Measurements from ENCODE around the gene VWA3B. TPM values are rescaled to one million over a fixed set of nuclear protein-coding genes. Genes with fewer than 3 reads are reported as not detected.

Gene VWA3B
- total and polyA plus RNA-seq, 2 experiments from 2014 or later: not detected

DNA sequence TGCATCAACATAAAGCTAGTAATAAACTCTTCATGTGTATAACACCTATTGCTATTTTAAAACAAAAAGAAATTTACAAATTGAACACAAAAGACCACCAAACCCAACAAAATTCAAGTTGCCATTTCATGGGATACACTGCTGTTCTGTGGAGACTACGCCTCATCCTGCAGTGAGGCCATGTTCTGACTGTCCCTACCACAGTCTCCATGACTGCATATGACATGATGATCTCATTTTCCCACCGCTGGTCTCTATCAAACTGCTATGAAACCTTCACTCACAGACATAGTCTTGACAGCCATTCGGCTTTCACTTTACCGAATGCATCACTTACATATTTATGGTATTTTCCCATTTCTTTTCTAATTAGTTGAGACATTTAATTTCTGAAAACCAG lies 21.2 kb upstream of the VWA3B start:
- no peak for TF ChIP-seq EZH2 (IDR thresholded peaks at IDR 0.05; ENCODE audit: insufficient read depth, poor library complexity, severe bottlenecking)
- no peak for TF ChIP-seq EZH2phosphoT487 (IDR thresholded peaks at IDR 0.05; ENCODE audit: insufficient read depth, low read depth)
- H3K79me2 ChIP-seq (ENCODE audit: insufficient read depth): no peaks in the 10 kb centered on the region
- no peak overlapping the region for H3K4me3 ChIP-seq
- H3F3A ChIP-seq (ENCODE audit: insufficient read depth): no peaks in the 10 kb centered on the region
- no peak overlapping the region for H3K27ac ChIP-seq
- H3K4me2 ChIP-seq (ENCODE audit: unreplicated experiment): no peak overlapping the region
- H4K20me1 ChIP-seq (ENCODE audit: insufficient read depth): no peaks in the 10 kb centered on the region
- in situ Hi-C loops (cut with MboI): no loop called here
- DNase-seq: no peak
- H3K9me2 ChIP-seq (ENCODE audit: insufficient read depth): no peaks in the 10 kb centered on the region
- H3K36me3 ChIP-seq (ENCODE audit: low read depth): no peaks in the 10 kb centered on the region
- WGBS, 2 experiments (ENCODE audit: low coverage in 1 of 2, low lambda C conversion rate in 2 of 2, missing lambda C conversion rate in 2 of 2): 55 to 61% methylated on average over 4 of the region's 4 CpGs
- no peak overlapping the region for H3K9ac ChIP-seq
- H3K4me1 ChIP-seq (ENCODE audit: insufficient read depth): no peaks in the 10 kb centered on the region
- peaks cover 13% of the 10 kb centered on the region for H3K27me3 ChIP-seq (replicated peaks; ENCODE audit: insufficient read depth)
- H3K9me3 ChIP-seq (ENCODE audit: low read depth): no peaks in the 10 kb centered on the region
- H2AFZ ChIP-seq: no peak overlapping the region

GRCh38 chr2:98067160-98067559 lies 19.8 kb upstream of the VWA3B start:
- H3K27me3 ChIP-seq (replicated peaks; ENCODE audit: insufficient read depth): peaks cover 22% of the 10 kb centered on the region
- no peak overlapping the region for H3K9ac ChIP-seq
- H3K27ac ChIP-seq: no peak overlapping the region
- H3F3A ChIP-seq (ENCODE audit: insufficient read depth): no peaks in the 10 kb centered on the region
- no peaks in the 10 kb centered on the region for H3K79me2 ChIP-seq (ENCODE audit: insufficient read depth)
- in situ Hi-C loops (cut with MboI): no loop called here
- no peak overlapping the region for H3K4me2 ChIP-seq (ENCODE audit: unreplicated experiment)
- H3K4me3 ChIP-seq: no peak overlapping the region
- TF ChIP-seq EZH2phosphoT487 (IDR thresholded peaks at IDR 0.05; ENCODE audit: insufficient read depth, low read depth) (no peak), EZH2 (IDR thresholded peaks at IDR 0.05; ENCODE audit: insufficient read depth, poor library complexity, severe bottlenecking) (no peak)
- no peaks in the 10 kb centered on the region for H3K9me2 ChIP-seq (ENCODE audit: insufficient read depth)
- no peaks in the 10 kb centered on the region for H4K20me1 ChIP-seq (ENCODE audit: insufficient read depth)
- WGBS, 2 experiments (ENCODE audit: low coverage in 1 of 2, low lambda C conversion rate in 2 of 2, missing lambda C conversion rate in 2 of 2): 34 to 45% methylated on average over 5 of the region's 5 CpGs
- no peaks in the 10 kb centered on the region for H3K9me3 ChIP-seq (ENCODE audit: low read depth)
- no peak for DNase-seq
- no peak overlapping the region for H2AFZ ChIP-seq
- no peaks in the 10 kb centered on the region for H3K36me3 ChIP-seq (ENCODE audit: low read depth)
- no peaks in the 10 kb centered on the region for H3K4me1 ChIP-seq (ENCODE audit: insufficient read depth)

DNA sequence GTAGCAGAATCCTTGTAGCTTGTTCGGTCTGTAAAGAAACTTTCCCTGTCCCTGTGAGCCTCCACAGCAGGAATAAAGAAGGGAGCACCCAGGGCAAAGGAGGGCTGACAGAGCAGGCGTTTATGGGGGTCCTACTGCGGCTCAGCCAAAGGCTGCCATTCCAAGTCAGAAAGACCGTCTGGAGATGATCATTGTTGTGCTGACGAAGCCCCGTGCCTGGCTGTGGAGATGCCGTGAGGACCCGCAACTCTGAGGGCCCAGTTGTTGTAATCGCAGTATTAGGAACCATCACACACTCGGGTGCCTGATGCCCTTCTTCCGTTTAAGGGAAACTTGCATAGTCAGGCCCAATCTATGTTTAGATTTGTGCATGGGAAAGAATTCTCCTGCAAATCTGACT lies 16.9 kb upstream of the VWA3B start:
- Histone ChIP-seq H3K27me3 (replicated peaks; ENCODE audit: insufficient read depth) (peaks cover 18% of the 10 kb centered on the region), H4K20me1 (ENCODE audit: insufficient read depth) (no peaks in the 10 kb centered on the region), H3K9me3 (ENCODE audit: low read depth) (no peaks in the 10 kb centered on the region), H3K79me2 (ENCODE audit: insufficient read depth) (no peaks in the 10 kb centered on the region), H3K4me2 (ENCODE audit: unreplicated experiment) (no peak overlapping the region), H3K9me2 (ENCODE audit: insufficient read depth) (no peaks in the 10 kb centered on the region), H3K4me3 (no peak overlapping the region), H3K4me1 (ENCODE audit: insufficient read depth) (no peaks in the 10 kb centered on the region), H3F3A (ENCODE audit: insufficient read depth) (no peaks in the 10 kb centered on the region), H3K36me3 (ENCODE audit: low read depth) (no peaks in the 10 kb centered on the region), H2AFZ (no peak overlapping the region), H3K9ac (no peak overlapping the region), H3K27ac (no peak overlapping the region)
- in situ Hi-C loops (cut with MboI): no loop called here
- no peak for DNase-seq
- WGBS, 2 experiments (ENCODE audit: low coverage in 1 of 2, low lambda C conversion rate in 2 of 2, missing lambda C conversion rate in 2 of 2): 36% methylated on average over 11 of the region's 11 CpGs
- TF ChIP-seq EZH2phosphoT487 (IDR thresholded peaks at IDR 0.05; ENCODE audit: insufficient read depth, low read depth) (no peak), EZH2 (IDR thresholded peaks at IDR 0.05; ENCODE audit: insufficient read depth, poor library complexity, severe bottlenecking) (no peak)

DNA sequence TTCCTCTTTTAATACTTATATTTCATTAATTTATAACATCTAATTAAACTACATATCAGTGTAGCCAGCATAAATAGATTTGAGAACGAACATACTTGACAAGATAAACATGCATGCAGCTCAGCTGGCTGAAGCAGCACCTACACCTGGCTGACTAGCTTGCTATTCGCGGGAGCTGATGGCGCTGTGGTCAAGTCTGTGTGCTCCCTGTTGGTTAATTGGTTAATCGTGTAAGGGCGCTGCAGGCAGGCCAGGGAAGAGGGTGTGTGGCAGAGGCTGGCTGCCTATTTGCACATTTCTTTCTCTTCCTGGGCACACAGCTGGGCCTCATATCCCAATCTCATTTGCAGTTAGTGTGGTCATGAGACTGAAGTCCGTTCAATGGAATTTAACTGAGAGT lies 14.5 kb upstream of the VWA3B start:
- H3K36me3 ChIP-seq (ENCODE audit: low read depth): no peaks in the 10 kb centered on the region
- no peak for DNase-seq
- H3K4me3 ChIP-seq: no peak overlapping the region
- peaks cover 18% of the 10 kb centered on the region for H3K27me3 ChIP-seq (replicated peaks; ENCODE audit: insufficient read depth)
- no peaks in the 10 kb centered on the region for H3K9me3 ChIP-seq (ENCODE audit: low read depth)
- no peak overlapping the region for H3K9ac ChIP-seq
- H3F3A ChIP-seq (ENCODE audit: insufficient read depth): no peaks in the 10 kb centered on the region
- H3K4me2 ChIP-seq (ENCODE audit: unreplicated experiment): no peak overlapping the region
- WGBS, 2 experiments (ENCODE audit: low coverage in 1 of 2, low lambda C conversion rate in 2 of 2, missing lambda C conversion rate in 2 of 2): 57 to 58% methylated on average over 7 of the region's 7 CpGs
- H3K9me2 ChIP-seq (ENCODE audit: insufficient read depth): no peaks in the 10 kb centered on the region
- no peak overlapping the region for H2AFZ ChIP-seq
- no peak for TF ChIP-seq EZH2 (IDR thresholded peaks at IDR 0.05; ENCODE audit: insufficient read depth, poor library complexity, severe bottlenecking)
- TF ChIP-seq EZH2phosphoT487 (IDR thresholded peaks at IDR 0.05; ENCODE audit: insufficient read depth, low read depth): no peak
- H4K20me1 ChIP-seq (ENCODE audit: insufficient read depth): no peaks in the 10 kb centered on the region
- in situ Hi-C loops (cut with MboI): no loop called here
- no peaks in the 10 kb centered on the region for H3K4me1 ChIP-seq (ENCODE audit: insufficient read depth)
- no peak overlapping the region for H3K27ac ChIP-seq
- no peaks in the 10 kb centered on the region for H3K79me2 ChIP-seq (ENCODE audit: insufficient read depth)

DNA sequence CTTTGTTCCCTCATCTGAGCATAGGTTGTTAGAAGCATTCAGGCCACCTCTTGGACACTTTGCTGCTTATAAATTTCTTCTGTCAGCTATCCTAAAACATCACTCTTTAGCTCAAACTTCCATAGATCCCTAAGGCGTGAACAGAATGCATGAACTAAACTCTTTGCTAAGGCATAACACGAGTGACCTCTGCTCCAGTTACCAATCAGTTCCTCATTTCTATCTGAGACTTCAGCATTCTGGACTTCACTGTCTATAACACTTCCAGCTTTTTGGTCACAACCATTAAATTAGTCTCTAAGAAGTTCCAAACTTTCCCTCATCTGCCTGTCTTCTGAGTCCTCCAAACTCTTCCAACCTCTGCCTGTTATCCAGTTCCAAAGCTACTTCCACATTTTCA lies 8.3 kb upstream of the VWA3B start:
- H3K4me2 ChIP-seq (ENCODE audit: unreplicated experiment): no peak overlapping the region
- no peaks in the 10 kb centered on the region for H3K9me3 ChIP-seq (ENCODE audit: low read depth)
- H3K9ac ChIP-seq: no peak overlapping the region
- H2AFZ ChIP-seq: no peak overlapping the region
- no peaks in the 10 kb centered on the region for H3K9me2 ChIP-seq (ENCODE audit: insufficient read depth)
- WGBS, 2 experiments (ENCODE audit: low coverage in 1 of 2, low lambda C conversion rate in 2 of 2, missing lambda C conversion rate in 2 of 2): 31 to 36% methylated on average over 2 of the region's 2 CpGs
- H4K20me1 ChIP-seq (ENCODE audit: insufficient read depth): no peaks in the 10 kb centered on the region
- in situ Hi-C loops (cut with MboI): no loop called here
- no peak overlapping the region for H3K27ac ChIP-seq
- no peaks in the 10 kb centered on the region for H3K4me1 ChIP-seq (ENCODE audit: insufficient read depth)
- no peak for DNase-seq
- TF ChIP-seq EZH2phosphoT487 (IDR thresholded peaks at IDR 0.05; ENCODE audit: insufficient read depth, low read depth) (no peak), EZH2 (IDR thresholded peaks at IDR 0.05; ENCODE audit: insufficient read depth, poor library complexity, severe bottlenecking) (no peak)
- H3K27me3 ChIP-seq (replicated peaks; ENCODE audit: insufficient read depth): 0 out of 2 replicates have a peak, but pooled peaks cover 9% of the 10 kb centered on the region
- no peaks in the 10 kb centered on the region for H3F3A ChIP-seq (ENCODE audit: insufficient read depth)
- H3K36me3 ChIP-seq (ENCODE audit: low read depth): no peaks in the 10 kb centered on the region
- H3K4me3 ChIP-seq: no peak overlapping the region
- H3K79me2 ChIP-seq (ENCODE audit: insufficient read depth): no peaks in the 10 kb centered on the region
